Sigmoid colon (tissue), 7 donors: ENCODE measurements around the gene MMP3. TPM values are rescaled to one million over a fixed set of nuclear protein-coding genes. Genes with fewer than 3 reads are reported as not detected.

ENCODE experiments used
- DNase-seq: peaks from one replicate; pipeline ENCODE4 v3.0.0-alpha.2; 2019
- H3K27ac ChIP-seq, 4 donors: fragments of 200-600 bp; sonication (generic); one replicate each; pipeline ENCODE4 v1.5.1; 2016 to 2019; ENCODE audit warnings: mild to moderate bottlenecking in 1 of 4
- H3K27me3 ChIP-seq, 3 donors: fragments of 200-600 bp; sonication (generic); one replicate each; pipeline ENCODE4 v1.5.1; 2019; ENCODE audit warnings: mild to moderate bottlenecking in 1 of 3
- H3K36me3 ChIP-seq, 4 donors: fragments of 200-600 bp; sonication (generic); one replicate each; pipeline ENCODE4 v1.5.1; 2016 to 2019
- H3K4me1 ChIP-seq, 4 donors: fragments of 200-600 bp; sonication (generic); one replicate each; pipeline ENCODE4 v1.5.1; 2017 to 2019
- H3K4me3 ChIP-seq, 4 donors: fragments of 200-600 bp; sonication (generic); one replicate each; pipeline ENCODE4 v1.5.1; 2017 to 2019; ENCODE audit warnings: mild to moderate bottlenecking in 2 of 4, moderate library complexity in 1 of 4
- H3K9me3 ChIP-seq, 4 donors: fragments of 200-600 bp in 3 of 4; sonication (generic) in 3 of 4; one replicate each; pipeline versions ENCODE4 v1.5.1 to v1.6.1; 2013 to 2019
- EP300 ChIP-seq, 4 donors: sonication (generic); formaldehyde crosslinking; IDR thresholded peaks; one replicate each; pipeline ENCODE4 v1.6.1; 2017; ENCODE audit warnings: antibody characterized with exemption in 4 of 4
- POLR2A ChIP-seq, 2 donors: fragments of 450-650 bp; IDR thresholded peaks; one replicate each; pipeline ENCODE4 v1.6.1; 2016; ENCODE audit warnings: antibody characterized with exemption in 2 of 2, mild to moderate bottlenecking in 2 of 2, moderate library complexity in 2 of 2
- POLR2AphosphoS5 ChIP-seq, 4 donors: sonication (generic); formaldehyde crosslinking; IDR thresholded peaks; one replicate each; pipeline ENCODE4 v1.6.1; 2017; ENCODE audit warnings: antibody characterized with exemption in 4 of 4
- WGBS, 2 donors: extraction: QIAGEN DNeasy Blood & Tissue Kit; methylation state at CpG; one replicate each; pipeline ENCODE4 v1.1.7; 2013; 5-methylcytosine and 5-hydroxymethylcytosine counted together
- intact Hi-C: fragments of 100-400 bp; cut with DNase I; formaldehyde crosslinking; loops from one replicate; pipeline ENCODE4 v1.15.1; 2023
- polyA plus RNA-seq, 3 donors: library from polyadenylated mRNA; stranded (reverse); fragments of 200-250 nt; gene quantifications; one replicate each; pipeline ENCODE4 v1.2.3, GENCODE V29; 2013
- total RNA-seq, 4 donors: library from RNA; depleted of rRNA; stranded (reverse); fragments of >200 nt; gene quantifications; one replicate each; pipeline ENCODE4 v1.1.0, GENCODE V29; 2016
- TF ChIP-seq, protein P1 (sequence below), 4 experiments: fragments of 450-650 bp in 3 of 4; fragments of 200-600 bp in 1 of 4; IDR thresholded peaks; one replicate each; pipeline ENCODE4 v1.5.1; 2016 to 2019; ENCODE audit warnings: antibody characterized with exemption in 4 of 4, mild to moderate bottlenecking in 3 of 4, moderate library complexity in 2 of 4
- donor health status: healthy with polysubstance abuse.
- donor health status: Bipolar disorder and iron deficiency.
- donor health status: healthy.

Gene MMP3
- total and polyA plus RNA-seq, 7 donors = 0.36 to 28.5 (median 2.8) TPM; not detected in 2

GRCh38 chr11:102824556-102824955, 18.9 kb downstream of the MMP3 start:
- TF ChIP-seq POLR2A (IDR thresholded peaks at IDR 0.05) = no peak
- TF ChIP-seq, protein P1, sequence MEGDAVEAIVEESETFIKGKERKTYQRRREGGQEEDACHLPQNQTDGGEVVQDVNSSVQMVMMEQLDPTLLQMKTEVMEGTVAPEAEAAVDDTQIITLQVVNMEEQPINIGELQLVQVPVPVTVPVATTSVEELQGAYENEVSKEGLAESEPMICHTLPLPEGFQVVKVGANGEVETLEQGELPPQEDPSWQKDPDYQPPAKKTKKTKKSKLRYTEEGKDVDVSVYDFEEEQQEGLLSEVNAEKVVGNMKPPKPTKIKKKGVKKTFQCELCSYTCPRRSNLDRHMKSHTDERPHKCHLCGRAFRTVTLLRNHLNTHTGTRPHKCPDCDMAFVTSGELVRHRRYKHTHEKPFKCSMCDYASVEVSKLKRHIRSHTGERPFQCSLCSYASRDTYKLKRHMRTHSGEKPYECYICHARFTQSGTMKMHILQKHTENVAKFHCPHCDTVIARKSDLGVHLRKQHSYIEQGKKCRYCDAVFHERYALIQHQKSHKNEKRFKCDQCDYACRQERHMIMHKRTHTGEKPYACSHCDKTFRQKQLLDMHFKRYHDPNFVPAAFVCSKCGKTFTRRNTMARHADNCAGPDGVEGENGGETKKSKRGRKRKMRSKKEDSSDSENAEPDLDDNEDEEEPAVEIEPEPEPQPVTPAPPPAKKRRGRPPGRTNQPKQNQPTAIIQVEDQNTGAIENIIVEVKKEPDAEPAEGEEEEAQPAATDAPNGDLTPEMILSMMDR (IDR thresholded peaks at IDR 0.05) = no peak
- no peak for TF ChIP-seq EP300 (IDR thresholded peaks at IDR 0.05)
- no peak for TF ChIP-seq POLR2AphosphoS5 (IDR thresholded peaks at IDR 0.05)
- Histone ChIP-seq H3K9me3 (no peaks in the 10 kb centered on the region), H3K4me1 (no peaks in the 10 kb centered on the region), H3K36me3 (no peaks in the 10 kb centered on the region), H3K4me3 (no peak overlapping the region), H3K27me3 (no peaks in the 10 kb centered on the region), H3K27ac (no peak overlapping the region)
- 97 to 98% methylated on average over 1 of the region's 1 CpG for WGBS, 2 donors
- intact Hi-C loops = no loop called here
- DNase-seq = no peak

DNA sequence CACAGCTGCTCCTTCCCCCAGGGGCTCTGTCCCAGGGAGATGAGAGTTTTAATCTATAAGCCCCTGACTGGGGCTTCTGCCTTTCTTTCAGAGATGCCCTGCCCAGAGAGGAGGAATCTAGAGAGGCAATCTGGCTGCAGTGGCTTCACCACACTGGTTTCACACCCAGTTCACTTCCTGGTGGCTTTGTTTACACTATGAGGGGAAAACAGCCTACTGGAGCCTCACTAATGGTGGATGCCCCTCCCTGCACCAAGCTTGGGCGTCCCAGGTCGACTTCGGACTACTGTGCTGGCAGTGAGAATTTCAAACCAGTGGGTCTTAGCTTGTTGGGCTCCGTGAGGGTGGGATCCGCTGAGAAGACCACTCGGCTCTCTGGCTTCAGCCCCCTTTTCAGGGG, 23.9 kb downstream of the MMP3 start:
- TF ChIP-seq, protein P1 (IDR thresholded peaks at IDR 0.05) = no peak
- no peak for TF ChIP-seq EP300 (IDR thresholded peaks at IDR 0.05)
- TF ChIP-seq POLR2A (IDR thresholded peaks at IDR 0.05) = no peak
- no peak for TF ChIP-seq POLR2AphosphoS5 (IDR thresholded peaks at IDR 0.05)
- H3K4me3 ChIP-seq = no peak overlapping the region
- H3K36me3 ChIP-seq = no peaks in the 10 kb centered on the region
- no peaks in the 10 kb centered on the region for H3K9me3 ChIP-seq
- no peaks in the 10 kb centered on the region for H3K4me1 ChIP-seq
- H3K27me3 ChIP-seq = no peaks in the 10 kb centered on the region
- peak; percentile 50 for DNase-seq
- intact Hi-C loops = no loop called here
- no peak overlapping the region for H3K27ac ChIP-seq
- WGBS, 2 donors = 59 to 61% methylated on average over 6 of the region's 6 CpGs

DNA sequence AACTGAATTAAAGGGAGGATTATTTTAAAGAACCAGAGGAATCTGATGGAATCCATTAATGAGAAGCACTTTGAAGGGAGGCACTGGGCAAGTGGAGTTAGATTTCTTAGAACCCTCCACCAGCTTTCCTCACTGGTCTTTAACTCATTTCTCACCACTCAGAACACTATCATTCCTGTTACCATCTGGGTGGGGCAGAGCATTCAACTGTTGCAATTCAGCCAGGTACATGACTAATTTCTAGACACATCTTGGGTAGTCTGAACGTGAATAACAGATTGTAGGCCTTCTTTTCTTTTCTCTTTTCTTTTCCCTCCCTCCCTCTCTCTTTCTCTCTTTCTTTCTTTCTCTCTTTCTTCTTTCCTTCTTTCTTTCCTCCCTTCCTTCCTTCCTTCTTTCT, 29.9 kb downstream of the MMP3 start:
- Histone ChIP-seq H3K27ac (no peak overlapping the region), H3K9me3 (no peaks in the 10 kb centered on the region), H3K4me3 (no peak overlapping the region), H3K36me3 (no peaks in the 10 kb centered on the region), H3K27me3 (no peaks in the 10 kb centered on the region), H3K4me1 (no peaks in the 10 kb centered on the region)
- no peak for DNase-seq
- TF ChIP-seq, protein P1 (IDR thresholded peaks at IDR 0.05) = no peak
- TF ChIP-seq EP300 (IDR thresholded peaks at IDR 0.05) (no peak), POLR2AphosphoS5 (IDR thresholded peaks at IDR 0.05) (no peak), POLR2A (IDR thresholded peaks at IDR 0.05) (no peak)
- intact Hi-C loops = loop anchor here (5.0 kb wide), 1 partner anchor 239 kb away; no protein-coding TSS in a partner anchor
- WGBS, 2 donors = 86 to 90% methylated on average over 1 of the region's 1 CpG

DNA sequence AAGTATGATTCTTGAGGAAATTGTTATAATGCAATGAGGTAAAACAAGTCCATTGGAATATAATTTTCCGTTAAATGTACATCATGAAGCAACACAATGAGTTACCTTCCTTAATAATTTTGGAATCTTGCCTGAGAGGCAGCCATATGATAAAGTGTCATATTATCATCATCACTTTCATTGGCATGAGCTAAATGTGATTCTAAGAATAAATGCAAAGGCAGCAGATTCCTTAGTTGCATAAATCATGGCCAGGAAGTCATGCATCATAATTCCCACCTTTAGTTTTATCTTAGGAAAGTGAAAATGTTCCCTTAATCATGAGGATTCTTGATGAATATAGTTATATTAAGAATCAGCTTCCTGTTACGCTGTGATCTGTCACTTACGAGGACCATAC, 31.2 kb downstream of the MMP3 start:
- TF ChIP-seq EP300 (IDR thresholded peaks at IDR 0.05) (no peak), POLR2AphosphoS5 (IDR thresholded peaks at IDR 0.05) (no peak)
- TF ChIP-seq, protein P1 (IDR thresholded peaks at IDR 0.05) = no peak
- no peaks in the 10 kb centered on the region for H3K27me3 ChIP-seq
- intact Hi-C loops = loop anchor here (5.0 kb wide), 1 partner anchor 240 kb away; no protein-coding TSS in a partner anchor
- H3K9me3 ChIP-seq = no peaks in the 10 kb centered on the region
- no peak overlapping the region for H3K4me3 ChIP-seq
- H3K4me1 ChIP-seq = no peaks in the 10 kb centered on the region
- WGBS, 2 donors = 88 to 94% methylated on average over 3 of the region's 3 CpGs
- no peak for DNase-seq
- H3K36me3 ChIP-seq = no peaks in the 10 kb centered on the region
- H3K27ac ChIP-seq = no peak overlapping the region
